LNCaP clone FGC (cell line): ENCODE results near the gene CBLN3.

Experiments used
- DNase-seq: peaks from one replicate; pipeline ENCODE4 v3.0.0-alpha.2; 2011; ENCODE audit warnings: low read depth
- H3K4me3 ChIP-seq: 2 replicates; pipeline ENCODE4 v1.5.1; 2011; ENCODE audit warnings: mild to moderate bottlenecking, low read depth, low read length, control low read depth
- TF ChIP-seq, protein P1 (sequence below): IDR thresholded peaks from 2 replicates; pipeline ENCODE4 v1.5.1; 2012; ENCODE audit warnings: mild to moderate bottlenecking; ENCODE audit not compliant: control insufficient read depth, insufficient read depth; ENCODE audit errors: extremely low read depth

The CBLN3 gene

GRCh38 chr14:24438223-24439097 lies 9.0 kb upstream of the CBLN3 start:
- DNase-seq = no peak
- H3K4me3 ChIP-seq = no peak overlapping the region
- TF ChIP-seq, protein P1, sequence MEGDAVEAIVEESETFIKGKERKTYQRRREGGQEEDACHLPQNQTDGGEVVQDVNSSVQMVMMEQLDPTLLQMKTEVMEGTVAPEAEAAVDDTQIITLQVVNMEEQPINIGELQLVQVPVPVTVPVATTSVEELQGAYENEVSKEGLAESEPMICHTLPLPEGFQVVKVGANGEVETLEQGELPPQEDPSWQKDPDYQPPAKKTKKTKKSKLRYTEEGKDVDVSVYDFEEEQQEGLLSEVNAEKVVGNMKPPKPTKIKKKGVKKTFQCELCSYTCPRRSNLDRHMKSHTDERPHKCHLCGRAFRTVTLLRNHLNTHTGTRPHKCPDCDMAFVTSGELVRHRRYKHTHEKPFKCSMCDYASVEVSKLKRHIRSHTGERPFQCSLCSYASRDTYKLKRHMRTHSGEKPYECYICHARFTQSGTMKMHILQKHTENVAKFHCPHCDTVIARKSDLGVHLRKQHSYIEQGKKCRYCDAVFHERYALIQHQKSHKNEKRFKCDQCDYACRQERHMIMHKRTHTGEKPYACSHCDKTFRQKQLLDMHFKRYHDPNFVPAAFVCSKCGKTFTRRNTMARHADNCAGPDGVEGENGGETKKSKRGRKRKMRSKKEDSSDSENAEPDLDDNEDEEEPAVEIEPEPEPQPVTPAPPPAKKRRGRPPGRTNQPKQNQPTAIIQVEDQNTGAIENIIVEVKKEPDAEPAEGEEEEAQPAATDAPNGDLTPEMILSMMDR = no peak

- TF ChIP-seq, protein P1 = no peak
- no peak overlapping the region for H3K4me3 ChIP-seq
These were observed 8.2 kb upstream of the CBLN3 start for GRCh38 chr14:24437736-24438067.

DNA sequence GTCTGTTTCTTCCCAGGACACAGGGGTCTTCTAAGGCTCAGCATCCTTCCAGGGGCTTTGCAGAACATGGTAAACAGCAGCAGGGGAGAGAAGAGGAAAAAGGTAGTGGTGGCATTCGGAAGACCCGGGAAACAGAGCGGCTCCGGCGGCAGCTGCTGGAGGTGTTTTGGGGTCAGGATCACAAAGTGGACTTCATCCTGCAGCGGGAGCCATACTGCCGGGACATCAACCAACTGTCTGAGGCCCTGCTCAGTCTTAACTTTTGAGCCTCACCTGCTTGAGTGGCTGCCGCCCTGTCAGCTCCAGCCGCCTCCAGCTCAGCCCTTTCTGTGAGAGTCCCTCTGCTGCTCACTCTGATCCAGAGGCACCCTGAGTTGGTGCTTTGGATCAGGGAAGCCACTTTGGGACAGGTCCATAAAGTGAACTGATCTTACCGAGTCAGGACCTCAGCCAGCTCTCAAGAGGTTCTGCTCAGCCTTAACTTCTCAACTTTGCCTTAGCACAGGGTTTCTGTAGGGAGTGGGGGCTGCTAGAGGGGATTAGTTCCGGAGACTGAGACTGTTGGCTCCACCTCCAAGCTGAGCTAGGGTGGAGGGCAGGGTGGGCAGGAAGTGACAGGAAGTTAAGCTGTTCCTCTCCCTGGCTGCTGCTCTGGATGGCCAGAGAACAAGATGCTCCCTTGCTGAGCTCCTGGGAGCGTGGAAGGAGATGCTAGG lies 7.7 kb upstream of the CBLN3 start:
- TF ChIP-seq, protein P1 = no peak
- H3K4me3 ChIP-seq = no peak overlapping the region
- DNase-seq = no peak

More at GRCh38 chr14:24437736-24438067, 8.2 kb upstream of the CBLN3 start:
- no peak for DNase-seq

DNA sequence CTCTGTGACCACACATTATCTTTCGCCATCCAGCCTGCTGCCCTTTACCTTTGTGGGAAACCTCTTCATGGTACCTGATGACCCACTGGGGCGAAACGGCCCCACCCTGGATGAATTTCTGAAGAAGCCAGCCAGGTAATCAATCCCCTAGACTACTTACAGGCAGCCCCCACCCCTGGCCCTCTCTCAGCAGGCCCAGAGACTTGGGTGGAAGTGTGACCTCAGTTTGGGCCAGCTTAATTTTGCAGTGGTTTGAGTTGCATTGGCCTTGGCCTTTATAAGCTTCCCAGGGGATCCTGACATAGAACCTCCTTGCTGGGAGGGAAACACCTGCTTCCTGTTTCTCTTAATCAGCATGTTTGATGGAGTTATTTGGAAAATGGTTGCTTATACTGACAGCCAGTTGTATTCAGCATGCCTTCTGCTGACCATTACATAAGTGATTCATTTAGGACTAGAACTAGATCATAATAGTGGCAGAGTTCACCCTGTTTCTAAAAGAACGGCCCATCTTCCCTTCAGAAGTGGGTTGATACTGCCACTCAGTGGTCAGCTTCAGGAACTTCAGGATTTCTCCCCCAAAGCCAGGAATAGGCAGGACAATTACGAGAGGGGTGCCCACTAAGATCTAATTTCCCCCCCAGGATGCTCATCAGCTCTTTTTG lies 7.0 kb upstream of the CBLN3 start:
- H3K4me3 ChIP-seq = no peak overlapping the region
- DNase-seq = no peak
- TF ChIP-seq, protein P1 = peak; percentile 72

DNA sequence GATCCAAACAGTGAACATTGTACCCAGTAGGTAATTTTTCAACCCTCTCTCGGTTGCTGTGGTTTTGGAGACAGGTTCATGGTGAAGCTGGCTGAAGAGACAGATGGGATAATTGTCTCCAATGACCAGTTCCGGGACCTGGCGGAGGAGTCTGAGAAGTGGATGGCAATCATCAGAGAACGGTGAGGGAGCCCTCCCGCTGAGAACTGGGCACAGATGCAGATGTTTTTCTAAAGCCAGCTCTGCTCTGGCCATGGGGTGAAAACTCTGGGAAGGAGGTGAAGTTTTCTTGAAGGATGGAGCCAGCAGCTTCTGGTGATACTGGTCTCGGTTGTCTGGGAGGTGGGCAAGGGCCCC lies 6.5 kb upstream of the CBLN3 start:
- no peak overlapping the region for H3K4me3 ChIP-seq
- TF ChIP-seq, protein P1 = no peak
- DNase-seq = no peak

DNA sequence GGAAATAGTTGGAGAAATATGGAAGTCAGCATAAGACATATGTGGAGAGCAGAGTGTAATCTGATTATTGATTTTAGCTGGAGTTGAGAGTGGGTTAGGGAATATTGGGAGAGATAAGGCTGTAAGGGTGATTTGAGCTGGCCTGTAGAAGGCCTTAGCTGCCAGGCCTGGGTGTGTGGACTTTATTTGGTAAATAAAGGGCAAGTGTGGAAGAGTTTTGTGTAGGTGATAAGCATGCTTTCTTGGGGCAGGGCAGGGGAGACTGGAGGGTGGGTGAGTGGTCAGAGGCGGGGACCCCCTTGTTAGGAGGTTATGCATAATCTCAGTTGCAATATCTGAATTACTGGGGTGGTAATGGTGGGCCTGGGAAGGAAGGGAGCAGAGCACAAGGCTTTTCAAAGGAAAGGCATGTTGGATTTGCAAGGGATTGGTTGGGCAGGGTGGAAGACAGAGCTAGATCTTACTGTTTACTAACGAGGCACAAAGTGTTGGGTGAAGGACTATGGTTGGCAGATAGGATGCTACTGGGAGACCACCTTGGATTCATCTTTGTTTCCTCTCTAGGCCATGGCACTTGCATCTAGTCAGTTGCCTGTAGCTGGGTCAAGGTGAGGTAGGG lies 5.8 kb upstream of the CBLN3 start:
- DNase-seq = no peak
- no peak overlapping the region for H3K4me3 ChIP-seq
- TF ChIP-seq, protein P1 = no peak
